Activated CD8-positive, alpha-beta memory T cell treated with anti-CD3 and anti-CD28 coated beads for 24 hours (primary cell): ENCODE data around the gene IHH.

Experiments
- DNase-seq: peaks from one replicate; pipeline ENCODE4 v3.0.0-alpha.2; 2020

IHH gene

DNA sequence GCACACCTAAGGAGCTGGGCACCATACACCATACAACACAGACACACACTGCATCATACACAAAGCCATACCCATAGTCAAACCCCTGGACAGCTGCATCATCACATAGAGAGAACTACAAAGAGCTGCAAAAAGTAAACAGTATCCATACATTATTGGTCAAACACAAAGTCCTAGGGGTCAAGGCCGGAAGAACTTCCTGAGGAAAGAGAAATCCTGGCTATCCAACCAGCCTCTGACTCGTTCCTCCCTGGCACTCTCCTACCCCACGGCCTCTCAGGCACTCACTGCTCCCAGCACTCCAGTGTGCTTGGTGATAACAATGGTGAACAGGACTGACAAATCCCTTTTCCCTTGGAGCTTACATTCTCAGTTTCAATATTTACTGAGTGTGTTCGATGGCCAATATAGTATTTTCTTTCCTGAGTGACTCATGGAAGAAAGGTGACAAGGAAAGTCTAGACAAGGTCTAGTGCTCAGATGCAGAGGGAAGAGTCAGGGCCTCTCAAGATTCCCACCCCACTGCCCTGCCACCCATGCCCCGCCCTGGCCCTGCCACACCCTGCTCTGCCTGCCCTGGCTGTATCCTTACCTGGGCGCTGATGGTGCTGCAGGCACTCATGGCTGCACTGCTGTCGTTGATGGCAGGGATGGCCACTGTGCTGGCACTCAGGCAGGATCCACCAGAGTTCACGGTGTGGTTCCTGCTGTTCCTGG lies 22.8 kb downstream of the IHH start:
- DNase-seq, result no peak

DNA sequence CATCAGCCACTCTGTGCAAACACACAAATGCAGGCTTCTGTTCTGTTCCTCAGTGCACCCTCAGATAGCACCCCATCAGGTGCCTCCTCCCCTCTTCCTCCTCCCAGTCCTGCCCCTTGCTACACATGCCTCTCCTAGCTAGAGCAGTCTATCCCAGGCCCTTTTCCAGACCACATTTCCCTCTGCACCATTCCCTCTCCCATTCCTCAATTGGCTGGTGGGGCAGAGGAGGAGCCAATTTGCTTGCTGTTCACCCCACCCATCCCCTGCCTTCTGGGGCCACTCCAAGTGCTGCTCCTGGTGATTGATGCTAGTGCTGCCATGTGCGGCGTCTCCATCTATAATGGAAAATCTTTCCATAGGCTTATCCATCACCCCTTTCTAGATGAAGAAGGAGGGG lies 24.8 kb downstream of the IHH start:
- DNase-seq, result no peak

DNA sequence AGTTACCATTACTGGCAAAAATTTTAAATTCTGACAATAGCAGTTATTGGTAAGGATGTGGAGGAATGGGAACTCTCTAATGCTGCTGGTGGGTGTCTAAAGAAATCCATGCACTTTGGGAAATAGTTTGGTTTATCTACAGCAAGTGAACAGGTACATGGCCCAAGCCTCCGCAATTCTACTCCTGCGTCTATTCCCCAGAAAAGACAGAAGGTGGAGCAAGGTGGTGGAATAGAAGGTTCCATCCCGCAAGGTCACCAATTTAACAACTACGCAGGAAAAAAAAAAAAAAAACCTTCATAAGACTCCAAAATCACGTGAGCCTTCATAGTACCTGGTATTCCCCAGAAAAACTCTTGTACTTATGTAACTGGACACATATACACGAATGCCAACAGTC lies 25.9 kb downstream of the IHH start:
- no peak for DNase-seq

DNA sequence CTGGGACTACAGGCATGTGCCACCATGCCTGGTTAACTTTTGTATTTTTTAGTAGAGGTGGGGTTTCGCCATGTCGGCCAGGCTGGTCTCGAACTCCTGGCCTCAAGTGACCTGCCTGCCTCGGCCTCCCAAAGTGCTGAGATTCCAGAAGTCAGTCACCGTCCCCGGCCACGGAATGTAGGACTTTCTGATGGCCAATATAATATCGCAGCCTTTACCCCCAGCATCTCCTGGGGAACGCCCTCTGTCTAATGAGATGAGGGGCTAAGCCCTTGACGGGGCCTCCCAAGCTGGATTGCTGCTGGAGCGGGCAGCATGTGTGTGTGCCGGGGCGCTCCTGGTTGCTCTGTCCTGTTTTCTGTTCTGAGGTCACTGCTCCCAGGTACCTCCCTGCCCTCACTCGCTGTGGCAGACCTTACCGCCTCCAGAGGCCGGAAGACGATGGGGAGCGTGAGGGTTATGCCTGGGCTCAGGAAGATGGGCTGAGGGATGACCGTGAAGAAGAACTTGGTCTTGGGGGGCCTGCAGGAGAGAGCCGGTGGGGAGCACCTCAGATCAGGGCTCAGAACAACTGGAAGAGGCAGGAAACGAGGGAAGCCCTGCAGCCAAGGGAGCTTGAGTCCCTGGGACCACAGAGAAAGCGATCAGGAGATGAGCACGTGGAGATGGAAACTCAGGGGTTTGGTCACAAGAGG lies 28.5 kb downstream of the IHH start:
- DNase-seq, result no peak

DNA sequence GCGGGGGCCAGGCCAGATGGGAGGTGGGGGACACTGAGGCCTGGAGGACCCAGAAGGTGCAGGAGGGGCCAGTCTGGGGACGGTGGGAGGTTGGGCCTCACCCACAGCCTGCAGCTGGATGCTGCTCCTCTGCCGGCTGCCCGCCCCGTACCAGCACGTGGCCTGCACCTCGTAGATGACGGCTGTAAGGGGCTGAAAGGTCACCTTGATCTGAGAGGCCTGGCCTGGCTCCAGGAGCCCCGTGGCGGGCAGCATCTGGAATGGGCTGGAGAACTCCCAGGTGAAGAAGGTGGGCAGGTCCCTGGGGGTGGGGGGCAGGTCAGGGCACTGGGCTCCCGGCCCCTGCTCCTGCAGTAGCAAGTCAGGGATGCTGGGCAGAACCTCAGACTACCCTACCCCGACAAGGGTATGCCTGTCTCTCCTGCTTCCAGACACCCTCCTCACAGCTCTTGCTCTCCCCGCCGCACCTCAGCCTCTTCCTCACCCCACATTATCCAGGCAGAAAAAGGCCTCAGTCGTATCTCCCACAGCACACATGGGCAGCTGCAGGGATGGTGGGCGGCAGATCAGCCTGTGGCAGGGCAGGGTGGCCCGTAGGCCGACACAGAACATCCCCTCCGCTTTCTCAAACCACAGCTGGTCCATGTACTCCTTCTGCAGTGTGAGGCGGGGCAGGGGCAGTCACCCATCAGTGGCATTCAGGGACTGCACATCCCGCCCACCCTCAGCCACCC lies 29.5 kb downstream of the IHH start:
- DNase-seq, result no peak

DNA sequence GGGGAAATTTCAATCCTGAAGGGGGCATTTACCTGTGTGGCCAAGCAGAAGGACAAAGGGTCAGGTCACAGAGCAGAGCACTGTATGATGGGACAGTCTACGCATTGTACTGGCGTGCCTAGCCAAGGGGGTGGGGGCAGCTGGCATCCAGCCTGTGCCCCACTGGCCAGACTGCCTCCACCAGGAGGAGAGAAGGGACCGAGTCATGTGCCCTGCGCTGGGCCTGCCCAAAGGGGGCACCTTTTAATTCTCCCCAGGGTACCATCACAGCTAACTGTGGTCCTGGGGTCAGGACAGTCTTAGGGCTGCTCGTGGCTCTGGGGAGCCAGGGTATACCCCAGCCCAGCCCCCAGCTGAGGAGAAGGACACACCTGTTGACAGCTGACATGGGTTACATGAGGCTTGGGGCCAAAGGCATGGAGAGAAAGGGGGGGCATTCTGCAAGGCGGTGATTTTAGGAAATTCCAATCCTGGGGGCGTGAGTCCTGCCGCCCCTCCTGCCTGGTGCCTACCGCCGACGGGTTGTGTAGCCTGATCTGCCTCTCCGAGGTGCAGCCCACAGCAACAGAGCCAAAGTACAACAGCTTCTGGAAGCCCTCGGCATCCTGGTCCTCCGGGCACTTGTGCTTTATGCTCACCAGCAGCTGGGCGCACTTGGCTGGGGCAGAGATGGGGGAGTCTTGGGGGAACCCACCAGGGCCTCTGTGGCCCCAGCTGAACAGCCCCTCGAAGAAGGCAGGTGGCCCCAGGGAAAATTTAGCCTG lies 30.4 kb downstream of the IHH start:
- no peak for DNase-seq

DNA sequence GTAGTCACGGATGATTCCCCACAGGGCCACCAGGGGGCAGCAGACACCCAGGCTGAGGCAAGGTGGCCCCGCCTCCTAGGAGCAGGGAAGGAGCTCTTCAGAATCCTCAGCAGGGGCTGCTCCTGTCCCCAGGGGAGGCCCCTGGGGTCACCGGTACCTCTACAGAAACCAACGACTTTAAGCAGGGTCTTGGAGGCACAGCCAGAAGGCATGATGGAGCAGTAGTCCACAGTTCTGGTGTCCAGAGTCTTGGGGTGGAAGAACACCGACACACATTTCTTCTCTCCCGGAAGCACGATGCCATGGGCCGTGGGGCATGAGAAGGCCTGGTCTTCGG lies 30.9 kb downstream of the IHH start:
- DNase-seq, result peak; percentile 90

DNA sequence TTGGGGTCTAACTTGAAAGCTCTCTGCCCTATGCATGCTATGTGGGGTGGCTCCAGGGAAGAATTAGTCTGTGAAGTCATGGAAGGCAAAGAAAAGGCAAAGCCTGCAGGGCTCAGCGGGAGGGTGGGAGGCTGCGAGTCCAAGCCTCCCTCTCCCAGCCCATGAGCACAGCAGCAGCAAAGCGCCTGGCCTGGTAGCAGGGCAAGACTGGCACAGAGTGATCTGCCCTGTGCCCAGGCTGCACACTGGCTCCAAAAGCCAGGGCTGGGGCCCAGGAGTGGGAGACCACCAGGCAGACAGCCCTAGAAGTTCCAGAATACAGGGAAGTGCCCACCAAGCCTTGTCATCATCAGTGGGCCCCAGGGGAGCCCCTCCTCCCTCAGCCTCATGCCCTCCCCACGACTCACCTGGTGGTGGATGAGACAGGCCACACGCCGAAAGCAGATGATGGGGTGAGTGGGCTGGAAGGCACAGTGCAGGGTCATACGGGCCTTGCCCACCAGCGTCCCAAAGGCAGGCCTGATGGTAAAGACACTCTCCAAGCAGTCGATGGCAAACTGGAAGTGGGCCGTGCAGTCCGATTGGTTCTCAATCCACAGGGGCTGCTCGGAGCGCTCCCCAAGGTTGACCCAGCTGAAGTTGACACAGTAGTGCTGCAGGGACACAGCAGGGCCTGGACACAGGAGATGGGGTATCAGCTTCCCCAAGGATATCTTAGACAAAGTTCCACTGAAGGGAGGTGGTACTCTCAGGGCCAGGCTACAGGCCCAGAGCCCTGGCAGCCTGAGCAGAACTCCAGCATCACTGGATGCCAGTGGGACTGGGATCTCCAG lies 31.5 kb downstream of the IHH start:
- DNase-seq, result peak; percentile 62

DNA sequence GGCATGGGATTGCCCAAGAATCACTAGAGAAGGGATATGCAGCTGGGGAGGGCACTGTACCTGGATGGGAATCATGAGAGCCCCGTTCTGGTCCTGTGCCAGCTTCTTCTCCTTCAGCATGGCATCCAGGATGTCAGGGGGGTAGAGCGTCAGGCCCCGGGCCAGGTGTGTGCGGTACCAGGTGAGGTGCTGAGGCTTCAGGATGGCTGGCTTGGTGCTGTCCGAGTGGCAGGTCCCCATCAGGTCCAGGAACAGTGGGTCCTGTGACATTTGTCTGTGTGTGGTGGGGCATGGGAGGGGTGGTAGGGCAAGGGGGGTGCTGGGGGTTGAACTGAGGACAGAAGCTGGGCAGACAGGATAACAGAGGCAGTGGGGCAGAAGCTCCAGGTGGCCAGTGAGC lies 32.6 kb downstream of the IHH start:
- DNase-seq, result no peak

DNA sequence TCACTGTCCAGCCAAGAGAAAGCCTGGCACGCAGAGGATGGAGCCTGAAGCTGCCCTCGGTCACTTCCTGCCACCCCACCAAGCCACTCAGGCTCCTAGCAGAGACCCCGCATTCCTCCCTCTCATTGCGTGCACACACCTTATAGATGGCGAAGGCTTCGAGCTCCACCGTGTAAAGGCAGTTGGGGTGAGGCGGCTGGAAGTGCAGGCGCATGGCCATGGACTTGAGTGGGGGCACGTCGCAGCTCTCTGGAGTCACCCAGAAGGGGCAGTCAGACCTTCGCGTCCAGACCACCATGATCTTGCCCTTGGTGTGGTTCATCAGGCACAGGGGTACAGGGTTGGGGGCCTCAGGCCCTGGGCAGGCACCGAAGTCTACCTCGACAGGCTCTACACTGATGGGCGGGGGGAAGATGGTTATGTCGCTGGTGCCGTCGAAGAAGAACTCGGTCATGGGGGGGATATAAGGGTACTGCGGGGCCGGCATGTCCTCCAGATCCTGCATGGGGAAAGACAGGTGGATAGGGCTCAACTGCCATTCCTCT lies 33.1 kb downstream of the IHH start:
- DNase-seq, result no peak

DNA sequence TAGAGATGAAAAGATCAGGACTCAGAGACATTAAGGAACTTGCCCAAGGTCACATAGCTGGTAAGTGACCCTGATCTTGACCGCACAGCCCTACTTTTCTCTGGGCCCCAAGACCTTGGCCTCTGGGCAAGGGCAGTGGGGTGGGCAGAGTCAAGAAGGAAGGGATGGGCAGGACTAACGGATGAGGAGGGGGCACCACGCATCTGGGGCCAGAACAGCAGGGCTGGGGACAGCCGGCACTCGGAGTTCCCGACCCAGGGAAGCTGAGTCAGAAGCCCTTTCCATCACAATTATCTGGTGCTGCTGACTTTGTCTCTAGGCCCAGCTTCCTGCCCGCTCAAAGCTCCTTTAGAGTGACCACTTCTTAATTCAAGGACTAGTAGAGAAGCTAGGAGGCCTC lies 33.8 kb downstream of the IHH start:
- DNase-seq, result no peak

DNA sequence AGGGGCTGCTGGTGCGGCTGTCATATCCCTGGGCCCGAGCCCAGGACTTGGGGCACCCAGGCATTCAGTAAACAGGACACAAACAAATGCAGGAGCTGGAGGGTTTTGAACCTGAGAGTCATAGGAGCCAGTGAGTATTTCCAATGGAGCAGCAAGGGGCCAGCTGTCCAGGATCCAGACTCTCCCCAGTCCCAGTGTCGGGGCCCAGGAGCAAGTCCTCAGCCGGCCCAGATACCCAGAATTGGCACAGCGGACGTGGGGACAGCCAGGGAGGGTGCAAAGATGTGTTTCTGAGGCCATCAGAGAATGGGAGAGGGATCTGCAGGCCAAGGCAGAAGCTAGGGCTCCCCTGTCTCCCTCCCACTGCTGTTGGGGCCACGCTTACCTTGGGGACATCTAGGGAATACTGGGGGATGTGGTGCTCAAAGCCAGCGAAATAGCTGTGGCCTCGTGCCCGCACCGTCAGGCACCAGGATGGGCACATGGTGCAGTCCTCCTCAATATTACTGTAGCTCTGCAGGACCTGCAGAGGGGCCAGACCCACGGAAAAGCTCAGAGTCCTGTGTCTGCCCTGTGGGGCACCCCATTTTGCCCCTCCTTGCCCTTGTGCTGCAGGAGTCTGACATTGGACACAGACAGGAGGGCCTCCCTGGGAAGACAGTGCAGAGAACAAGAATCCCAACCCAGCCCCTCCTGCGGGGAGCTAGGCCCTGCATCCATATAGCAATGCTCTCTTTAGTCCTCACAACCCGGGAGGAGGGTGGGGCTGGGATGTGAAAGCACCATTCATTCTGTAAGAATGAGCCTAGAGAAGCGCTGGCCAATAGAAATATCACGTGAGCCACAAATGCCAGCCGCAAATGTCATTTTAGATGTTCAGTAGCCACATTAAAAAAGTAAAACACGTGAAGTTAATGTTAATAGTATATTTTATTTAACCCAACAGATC lies 34.8 kb downstream of the IHH start:
- no peak for DNase-seq

DNA sequence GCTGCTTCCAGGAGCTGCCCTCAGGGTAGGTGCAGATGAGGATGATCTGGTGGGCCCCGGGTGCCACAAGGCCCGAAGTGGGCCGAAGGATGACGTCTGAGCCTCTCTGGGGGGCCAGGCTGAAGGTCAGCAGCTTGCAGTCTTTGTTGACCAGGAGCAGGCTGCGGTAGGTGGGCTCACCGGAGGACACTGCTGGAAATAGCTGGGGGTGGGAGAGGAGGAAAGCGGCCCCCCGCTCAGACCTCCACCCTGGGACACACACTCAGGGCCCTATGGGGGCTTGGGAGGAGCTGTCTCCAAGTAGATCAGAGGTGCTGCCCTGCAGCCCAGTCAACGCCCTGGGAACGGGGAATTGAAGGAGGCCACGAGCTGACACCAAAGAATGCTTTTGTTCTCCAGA lies 36.7 kb downstream of the IHH start:
- no peak for DNase-seq

DNA sequence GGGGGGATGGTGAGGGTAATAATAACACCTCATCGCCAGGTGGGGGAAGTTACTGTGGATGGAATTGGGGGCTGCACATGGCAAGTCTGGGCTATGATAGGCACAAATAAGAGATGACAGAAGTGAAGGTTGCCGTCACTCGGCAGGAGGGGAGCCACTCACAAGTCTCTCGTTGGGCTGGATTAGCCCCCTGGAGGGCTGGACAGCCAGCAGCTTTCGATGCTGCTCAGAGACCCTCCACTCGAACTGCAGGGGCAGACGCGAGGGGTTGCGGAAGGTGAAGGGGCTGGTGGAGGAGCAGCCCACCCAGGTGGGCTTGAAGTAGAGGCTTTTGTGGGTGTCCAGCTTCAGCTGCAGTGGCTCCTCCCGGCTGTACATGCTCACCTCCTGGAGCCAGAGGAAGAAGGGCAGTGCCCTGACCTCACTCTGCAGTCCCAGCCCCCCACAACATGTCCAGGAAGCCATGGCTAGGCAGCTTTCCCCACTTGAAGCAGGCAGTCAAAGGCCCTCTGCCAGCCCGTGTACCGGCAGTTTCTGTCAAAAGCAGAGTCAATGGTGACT lies 37.6 kb downstream of the IHH start:
- DNase-seq, result no peak

DNA sequence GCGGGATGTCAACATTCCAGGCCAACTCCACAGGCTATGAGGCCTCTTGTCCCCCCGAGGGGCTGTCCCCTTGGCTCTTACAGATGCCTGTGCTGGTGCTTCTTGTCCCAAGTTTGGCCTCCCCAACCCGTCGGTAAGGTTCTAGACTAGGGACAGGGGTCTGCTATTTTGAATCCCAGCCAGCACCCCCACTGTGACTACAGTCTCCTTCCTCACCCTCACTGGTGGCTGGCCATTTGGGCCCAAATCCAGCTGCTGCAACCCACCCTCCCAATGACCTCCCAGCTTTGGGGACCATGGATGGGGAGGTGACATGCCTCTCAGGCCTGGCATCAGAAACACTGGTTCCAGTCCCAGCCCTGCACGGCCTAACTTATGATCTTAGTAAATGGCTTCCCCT lies 38.1 kb downstream of the IHH start:
- DNase-seq, result no peak

DNA sequence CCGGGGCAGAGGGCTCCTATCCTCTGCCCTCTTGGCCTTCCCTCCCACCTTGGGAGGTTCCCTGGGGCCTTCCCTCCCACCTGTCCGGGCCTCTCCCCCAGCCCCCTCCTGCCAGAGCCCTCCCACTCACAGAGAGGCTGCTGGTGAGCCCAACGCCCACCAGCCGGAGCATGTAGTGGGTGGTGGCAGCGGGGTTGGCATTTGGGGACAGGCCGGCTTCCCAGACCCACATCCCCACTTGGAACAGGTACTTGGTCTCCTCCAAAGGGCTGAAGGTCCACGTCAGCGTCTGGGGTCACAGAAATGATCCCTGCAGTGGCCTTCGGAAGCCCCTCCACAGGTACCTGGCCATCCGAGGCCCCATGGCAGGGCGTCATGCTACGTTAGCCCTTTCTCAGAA lies 38.7 kb downstream of the IHH start:
- DNase-seq, result no peak

DNA sequence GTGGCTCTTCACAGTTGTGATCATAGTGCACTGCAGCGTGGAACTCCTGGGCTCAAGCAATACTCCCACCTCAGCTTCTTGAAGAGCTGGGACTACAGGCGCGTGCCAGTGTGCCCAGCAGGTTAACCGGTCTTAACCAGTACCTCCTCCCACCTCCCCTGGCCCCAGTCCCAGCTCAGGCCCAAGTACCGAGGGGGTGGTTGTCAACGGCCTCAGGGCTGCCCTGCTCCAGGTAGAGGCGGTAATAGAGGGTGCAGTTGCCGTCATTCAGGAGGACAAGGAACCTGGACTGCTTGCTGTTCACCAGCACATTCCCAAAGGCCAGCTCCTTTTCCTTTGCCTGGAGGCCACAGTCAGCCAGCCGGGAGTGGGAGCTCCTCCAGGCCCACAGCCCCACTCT lies 39.1 kb downstream of the IHH start:
- DNase-seq, result no peak

DNA sequence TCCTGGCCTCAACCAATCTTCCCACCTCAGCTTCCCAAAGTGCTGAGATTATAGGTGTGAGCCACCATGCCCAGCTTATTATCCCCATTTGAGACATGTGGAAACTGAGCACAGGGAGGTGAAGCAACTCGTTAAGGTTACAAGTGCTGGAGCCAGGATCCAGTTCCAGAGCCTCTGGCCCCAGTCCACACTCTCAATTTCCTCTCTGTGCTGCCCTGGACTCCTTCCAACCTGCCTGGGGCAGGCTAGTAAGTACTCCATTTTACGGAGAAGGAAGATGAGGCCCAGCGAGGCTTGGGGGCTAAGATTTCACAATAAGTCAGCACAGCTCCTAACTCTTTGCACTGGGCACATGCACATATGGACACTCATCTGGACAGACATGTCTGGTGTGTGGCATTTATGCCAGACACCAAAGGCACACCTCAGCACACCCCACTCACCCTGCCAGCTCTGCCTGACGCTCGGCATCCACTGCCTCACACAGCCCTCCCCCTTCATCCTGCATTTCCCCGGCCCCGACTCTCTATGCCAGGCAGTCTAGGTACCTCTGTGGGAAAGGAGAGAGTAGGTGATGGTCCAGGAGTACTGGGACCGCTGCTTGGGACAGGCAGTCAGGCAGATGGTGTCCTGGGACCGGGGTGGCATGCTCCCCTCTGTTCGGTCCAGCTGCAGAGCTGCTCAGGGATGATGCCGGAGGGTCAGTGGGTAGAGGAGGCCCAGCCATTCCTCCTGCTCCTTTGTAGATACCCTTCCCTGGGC lies 39.9 kb downstream of the IHH start:
- no peak for DNase-seq

DNA sequence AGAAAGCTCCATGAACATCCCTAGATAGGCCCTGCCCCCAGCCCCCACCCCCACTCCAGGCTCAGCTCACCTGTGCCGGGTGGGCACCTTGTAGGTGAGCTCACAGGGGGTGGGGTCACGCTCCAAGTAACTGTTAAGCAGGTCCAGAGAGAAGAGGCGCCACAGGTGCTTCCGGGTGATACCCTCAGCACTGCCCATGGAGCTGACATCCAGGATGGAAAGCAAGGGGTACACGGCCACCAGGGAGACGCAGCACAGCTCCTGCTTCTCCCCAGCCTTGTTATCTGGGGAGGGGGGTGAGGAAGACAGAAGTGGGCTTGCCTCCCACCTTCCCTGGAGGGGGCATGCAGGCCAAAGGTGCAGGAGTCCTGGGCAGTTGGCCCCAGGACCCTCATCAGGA lies 41.3 kb downstream of the IHH start:
- DNase-seq, result no peak

DNA sequence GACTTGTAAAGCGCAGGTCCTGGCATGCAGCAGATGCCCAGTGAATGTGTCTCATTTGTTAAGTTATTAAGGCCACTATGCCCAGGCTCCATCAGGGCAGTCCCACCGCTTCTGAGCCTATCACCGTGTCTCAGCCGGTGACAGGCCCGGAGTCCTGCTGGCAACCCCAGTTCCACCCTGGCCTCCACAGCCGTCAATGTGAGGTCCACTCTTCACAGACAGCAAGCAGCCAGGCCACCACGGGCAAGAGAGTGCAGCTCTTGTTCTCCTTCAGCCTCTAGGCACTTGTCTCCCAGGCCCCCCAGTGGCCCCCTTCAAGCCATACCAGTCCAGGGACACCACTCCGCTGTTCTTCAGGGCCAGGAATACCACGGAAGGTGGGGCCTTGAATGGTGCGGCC lies 42.0 kb downstream of the IHH start:
- DNase-seq, result no peak
